Globus pallidus (tissue), 1 donor: ENCODE data around the gene CDCP1.
"Not testable (repeated sequence)": the region's sequence is repeated elsewhere in the genome, so short reads cannot be mapped to it uniquely, and the experiment has no call there.

ENCODE experiments used
- DNase-seq: peaks from one replicate; pipeline ENCODE4 v3.0.0-alpha.2; 2015; ENCODE audit warnings: low spot score

The CDCP1 gene

GRCh38 chr3:45056608-45057301 lies 89.4 kb downstream of the CDCP1 start:
- DNase-seq: no peak

GRCh38 chr3:45055411-45056143 lies 90.6 kb downstream of the CDCP1 start:
- DNase-seq: peak; percentile 22

- no peak for DNase-seq
Observed at GRCh38 chr3:45055032-45055410, 91.2 kb downstream of the CDCP1 start.

- no peak for DNase-seq
Observed at GRCh38 chr3:45054196-45054857, 91.9 kb downstream of the CDCP1 start.

- DNase-seq: not testable (repeated sequence)
Observed at GRCh38 chr3:45053805-45054195, 92.4 kb downstream of the CDCP1 start.

- DNase-seq: no peak
Observed at GRCh38 chr3:45051685-45052084, 94.5 kb downstream of the CDCP1 start.

- no peak for DNase-seq
Observed at GRCh38 chr3:45049807-45050206, 96.4 kb downstream of the CDCP1 start.

- DNase-seq: no peak
Observed at GRCh38 chr3:45048244-45048643, 97.9 kb downstream of the CDCP1 start.

- DNase-seq: no peak
Observed at GRCh38 chr3:45043728-45044299, 102.4 kb downstream of the CDCP1 start.

GRCh38 chr3:45042162-45042561 lies 104.0 kb downstream of the CDCP1 start:
- no peak for DNase-seq

- no peak for DNase-seq
Observed at GRCh38 chr3:45041666-45042065, 104.5 kb downstream of the CDCP1 start.

GRCh38 chr3:45037720-45038455 lies 108.3 kb downstream of the CDCP1 start:
- DNase-seq: peak; percentile 88

- DNase-seq: no peak
Observed at GRCh38 chr3:45035441-45036301, 110.5 kb downstream of the CDCP1 start.

GRCh38 chr3:45034612-45035252 lies 111.4 kb downstream of the CDCP1 start:
- peak; percentile 56 for DNase-seq

- DNase-seq: no peak
Observed at GRCh38 chr3:45033791-45034190, 112.4 kb downstream of the CDCP1 start.
